ENCODE results near the gene TIMP4.

- peak in 5 of 6 experiments; percentile 20 to 39 (median 33) for TF ChIP-seq CTCF (IDR thresholded peaks at IDR 0.05)
- TF ChIP-seq POLR2A (IDR thresholded peaks at IDR 0.05), result no peak
Measured at GRCh38 chr3:12138044-12138443, 20.7 kb downstream of the TIMP4 start.

Measured in adrenal gland (tissue), 5 donors.